ENCODE measurements around the gene DCTD. TPM values are rescaled to one million over a fixed set of nuclear protein-coding genes. Genes with fewer than 3 reads are reported as not detected.

The DCTD gene
- total and polyA plus RNA-seq, 2 experiments from 2014 or later: 39.3 to 40.3 TPM

DNA sequence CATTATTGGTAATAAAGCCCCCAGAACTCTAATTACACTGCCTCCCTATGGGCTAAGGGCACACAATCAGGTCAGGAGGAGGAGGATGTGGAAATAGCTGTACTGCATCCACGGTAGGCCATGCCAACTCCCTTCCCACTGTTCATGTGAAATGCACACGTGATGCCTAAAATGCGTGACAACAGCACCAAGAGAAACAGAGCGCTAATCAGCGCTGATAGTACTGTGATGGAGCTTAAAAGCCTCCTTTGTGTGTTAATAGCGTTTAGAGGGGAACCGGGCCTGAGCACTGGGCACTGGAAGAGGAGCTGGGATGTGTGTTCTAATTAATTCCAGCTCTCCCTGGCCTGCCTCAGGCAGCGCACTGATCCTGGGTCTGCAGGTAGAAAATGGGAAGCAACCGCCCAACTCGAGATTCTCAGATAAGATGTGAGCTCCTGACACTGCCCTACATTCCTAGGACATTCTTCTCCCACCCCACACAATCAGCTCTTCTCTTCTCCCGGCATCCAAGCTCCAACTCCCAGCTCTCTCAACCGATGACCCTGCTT is 12.9 kb downstream of the DCTD start:
- no peaks in the 10 kb centered on the region for H3K9me3 Mint-ChIP-seq
- H3K27me3 Mint-ChIP-seq (ENCODE audit: insufficient read depth, low read depth, poor library complexity): peaks cover 9% of the 10 kb centered on the region
- DNase-seq (ENCODE audit: low spot score): peak; percentile 30
- Histone ChIP-seq H3K36me3 (ENCODE audit: insufficient read depth) (0 out of 2 replicates have a peak, but pooled peaks cover 8% of the 10 kb centered on the region), H3K4me1 (ENCODE audit: insufficient read depth) (no peaks in the 10 kb centered on the region), H4K20me1 (replicated peaks; ENCODE audit: insufficient read depth) (peaks cover 2% of the 10 kb centered on the region; the same call in 1 of the 2 replicates), H3K9me2 (ENCODE audit: insufficient read depth) (no peaks in the 10 kb centered on the region), H3K27me3 (ENCODE audit: insufficient read depth) (no peaks in the 10 kb centered on the region), H2AFZ (no peak overlapping the region), H3F3A (replicated peaks; ENCODE audit: low read depth) (no peaks in the 10 kb centered on the region), H3K4me3 (no peak overlapping the region), H3K27ac (ENCODE audit: low read depth) (no peak overlapping the region), H3K79me2 (replicated peaks; ENCODE audit: insufficient read depth) (no peaks in the 10 kb centered on the region), H3K4me2 (no peak overlapping the region)
- peaks cover 20% of the 10 kb centered on the region for H3K36me3 Mint-ChIP-seq (ENCODE audit: low read depth)
- H3K27ac Mint-ChIP-seq: peak overlapping the region; percentile 65
- peaks cover 6% of the 10 kb centered on the region; the same call in 2 of the 3 replicates for H3K4me1 Mint-ChIP-seq
- no peak for TF ChIP-seq CREB1 (CRISPR knock-in tag; IDR thresholded peaks at IDR 0.05; ENCODE audit: low read depth)
- TF ChIP-seq ZNF331 (CRISPR knock-in tag; IDR thresholded peaks at IDR 0.05; ENCODE audit: low read depth): no peak
- TF ChIP-seq ZNF114 (CRISPR knock-in tag; IDR thresholded peaks at IDR 0.05): no peak
- TF ChIP-seq NANOG (IDR thresholded peaks at IDR 0.05; ENCODE audit: borderline replicate concordance): no peak
- no peak for TF ChIP-seq STAT1 (IDR thresholded peaks at IDR 0.05; ENCODE audit: unreplicated experiment)
- TF ChIP-seq, protein P1, sequence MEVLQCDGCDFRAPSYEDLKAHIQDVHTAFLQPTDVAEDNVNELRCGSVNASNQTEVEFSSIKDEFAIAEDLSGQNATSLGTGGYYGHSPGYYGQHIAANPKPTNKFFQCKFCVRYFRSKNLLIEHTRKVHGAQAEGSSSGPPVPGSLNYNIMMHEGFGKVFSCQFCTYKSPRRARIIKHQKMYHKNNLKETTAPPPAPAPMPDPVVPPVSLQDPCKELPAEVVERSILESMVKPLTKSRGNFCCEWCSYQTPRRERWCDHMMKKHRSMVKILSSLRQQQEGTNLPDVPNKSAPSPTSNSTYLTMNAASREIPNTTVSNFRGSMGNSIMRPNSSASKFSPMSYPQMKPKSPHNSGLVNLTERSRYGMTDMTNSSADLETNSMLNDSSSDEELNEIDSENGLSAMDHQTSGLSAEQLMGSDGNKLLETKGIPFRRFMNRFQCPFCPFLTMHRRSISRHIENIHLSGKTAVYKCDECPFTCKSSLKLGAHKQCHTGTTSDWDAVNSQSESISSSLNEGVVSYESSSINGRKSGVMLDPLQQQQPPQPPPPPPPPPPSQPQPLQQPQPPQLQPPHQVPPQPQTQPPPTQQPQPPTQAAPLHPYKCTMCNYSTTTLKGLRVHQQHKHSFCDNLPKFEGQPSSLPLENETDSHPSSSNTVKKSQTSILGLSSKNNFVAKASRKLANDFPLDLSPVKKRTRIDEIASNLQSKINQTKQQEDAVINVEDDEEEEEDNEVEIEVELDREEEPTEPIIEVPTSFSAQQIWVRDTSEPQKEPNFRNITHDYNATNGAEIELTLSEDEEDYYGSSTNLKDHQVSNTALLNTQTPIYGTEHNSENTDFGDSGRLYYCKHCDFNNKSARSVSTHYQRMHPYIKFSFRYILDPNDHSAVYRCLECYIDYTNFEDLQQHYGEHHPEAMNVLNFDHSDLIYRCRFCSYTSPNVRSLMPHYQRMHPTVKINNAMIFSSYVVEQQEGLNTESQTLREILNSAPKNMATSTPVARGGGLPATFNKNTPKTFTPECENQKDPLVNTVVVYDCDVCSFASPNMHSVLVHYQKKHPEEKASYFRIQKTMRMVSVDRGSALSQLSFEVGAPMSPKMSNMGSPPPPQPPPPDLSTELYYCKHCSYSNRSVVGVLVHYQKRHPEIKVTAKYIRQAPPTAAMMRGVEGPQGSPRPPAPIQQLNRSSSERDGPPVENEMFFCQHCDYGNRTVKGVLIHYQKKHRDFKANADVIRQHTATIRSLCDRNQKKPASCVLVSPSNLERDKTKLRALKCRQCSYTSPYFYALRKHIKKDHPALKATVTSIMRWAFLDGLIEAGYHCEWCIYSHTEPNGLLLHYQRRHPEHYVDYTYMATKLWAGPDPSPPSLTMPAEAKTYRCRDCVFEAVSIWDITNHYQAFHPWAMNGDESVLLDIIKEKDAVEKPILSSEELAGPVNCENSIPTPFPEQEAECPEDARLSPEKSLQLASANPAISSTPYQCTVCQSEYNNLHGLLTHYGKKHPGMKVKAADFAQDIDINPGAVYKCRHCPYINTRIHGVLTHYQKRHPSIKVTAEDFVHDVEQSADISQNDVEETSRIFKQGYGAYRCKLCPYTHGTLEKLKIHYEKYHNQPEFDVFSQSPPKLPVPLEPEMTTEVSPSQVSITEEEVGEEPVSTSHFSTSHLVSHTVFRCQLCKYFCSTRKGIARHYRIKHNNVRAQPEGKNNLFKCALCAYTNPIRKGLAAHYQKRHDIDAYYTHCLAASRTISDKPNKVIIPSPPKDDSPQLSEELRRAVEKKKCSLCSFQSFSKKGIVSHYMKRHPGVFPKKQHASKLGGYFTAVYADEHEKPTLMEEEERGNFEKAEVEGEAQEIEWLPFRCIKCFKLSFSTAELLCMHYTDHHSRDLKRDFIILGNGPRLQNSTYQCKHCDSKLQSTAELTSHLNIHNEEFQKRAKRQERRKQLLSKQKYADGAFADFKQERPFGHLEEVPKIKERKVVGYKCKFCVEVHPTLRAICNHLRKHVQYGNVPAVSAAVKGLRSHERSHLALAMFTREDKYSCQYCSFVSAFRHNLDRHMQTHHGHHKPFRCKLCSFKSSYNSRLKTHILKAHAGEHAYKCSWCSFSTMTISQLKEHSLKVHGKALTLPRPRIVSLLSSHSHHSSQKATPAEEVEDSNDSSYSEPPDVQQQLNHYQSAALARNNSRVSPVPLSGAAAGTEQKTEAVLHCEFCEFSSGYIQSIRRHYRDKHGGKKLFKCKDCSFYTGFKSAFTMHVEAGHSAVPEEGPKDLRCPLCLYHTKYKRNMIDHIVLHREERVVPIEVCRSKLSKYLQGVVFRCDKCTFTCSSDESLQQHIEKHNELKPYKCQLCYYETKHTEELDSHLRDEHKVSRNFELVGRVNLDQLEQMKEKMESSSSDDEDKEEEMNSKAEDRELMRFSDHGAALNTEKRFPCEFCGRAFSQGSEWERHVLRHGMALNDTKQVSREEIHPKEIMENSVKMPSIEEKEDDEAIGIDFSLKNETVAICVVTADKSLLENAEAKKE (CRISPR knock-in tag; IDR thresholded peaks at IDR 0.05): no peak
- TF ChIP-seq, protein P2, sequence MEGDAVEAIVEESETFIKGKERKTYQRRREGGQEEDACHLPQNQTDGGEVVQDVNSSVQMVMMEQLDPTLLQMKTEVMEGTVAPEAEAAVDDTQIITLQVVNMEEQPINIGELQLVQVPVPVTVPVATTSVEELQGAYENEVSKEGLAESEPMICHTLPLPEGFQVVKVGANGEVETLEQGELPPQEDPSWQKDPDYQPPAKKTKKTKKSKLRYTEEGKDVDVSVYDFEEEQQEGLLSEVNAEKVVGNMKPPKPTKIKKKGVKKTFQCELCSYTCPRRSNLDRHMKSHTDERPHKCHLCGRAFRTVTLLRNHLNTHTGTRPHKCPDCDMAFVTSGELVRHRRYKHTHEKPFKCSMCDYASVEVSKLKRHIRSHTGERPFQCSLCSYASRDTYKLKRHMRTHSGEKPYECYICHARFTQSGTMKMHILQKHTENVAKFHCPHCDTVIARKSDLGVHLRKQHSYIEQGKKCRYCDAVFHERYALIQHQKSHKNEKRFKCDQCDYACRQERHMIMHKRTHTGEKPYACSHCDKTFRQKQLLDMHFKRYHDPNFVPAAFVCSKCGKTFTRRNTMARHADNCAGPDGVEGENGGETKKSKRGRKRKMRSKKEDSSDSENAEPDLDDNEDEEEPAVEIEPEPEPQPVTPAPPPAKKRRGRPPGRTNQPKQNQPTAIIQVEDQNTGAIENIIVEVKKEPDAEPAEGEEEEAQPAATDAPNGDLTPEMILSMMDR (conservative IDR thresholded peaks at IDR 0.05; ENCODE audit: low read depth in 2 of 2): no peak
- TF ChIP-seq, protein P3, sequence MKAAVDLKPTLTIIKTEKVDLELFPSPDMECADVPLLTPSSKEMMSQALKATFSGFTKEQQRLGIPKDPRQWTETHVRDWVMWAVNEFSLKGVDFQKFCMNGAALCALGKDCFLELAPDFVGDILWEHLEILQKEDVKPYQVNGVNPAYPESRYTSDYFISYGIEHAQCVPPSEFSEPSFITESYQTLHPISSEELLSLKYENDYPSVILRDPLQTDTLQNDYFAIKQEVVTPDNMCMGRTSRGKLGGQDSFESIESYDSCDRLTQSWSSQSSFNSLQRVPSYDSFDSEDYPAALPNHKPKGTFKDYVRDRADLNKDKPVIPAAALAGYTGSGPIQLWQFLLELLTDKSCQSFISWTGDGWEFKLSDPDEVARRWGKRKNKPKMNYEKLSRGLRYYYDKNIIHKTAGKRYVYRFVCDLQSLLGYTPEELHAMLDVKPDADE (IDR thresholded peaks at IDR 0.05): no peak
- TF ChIP-seq EZH2phosphoT487 (IDR thresholded peaks at IDR 0.05; ENCODE audit: unreplicated experiment): no peak
- TF ChIP-seq JUNB (IDR thresholded peaks at IDR 0.05; ENCODE audit: unreplicated experiment): no peak
- no peak for TF ChIP-seq EZH2 (IDR thresholded peaks at IDR 0.05; ENCODE audit: low read depth, unreplicated experiment)
- TF ChIP-seq POLR2AphosphoS5 (IDR thresholded peaks at IDR 0.05; ENCODE audit: low read depth): no peak
- TF ChIP-seq, protein P4, sequence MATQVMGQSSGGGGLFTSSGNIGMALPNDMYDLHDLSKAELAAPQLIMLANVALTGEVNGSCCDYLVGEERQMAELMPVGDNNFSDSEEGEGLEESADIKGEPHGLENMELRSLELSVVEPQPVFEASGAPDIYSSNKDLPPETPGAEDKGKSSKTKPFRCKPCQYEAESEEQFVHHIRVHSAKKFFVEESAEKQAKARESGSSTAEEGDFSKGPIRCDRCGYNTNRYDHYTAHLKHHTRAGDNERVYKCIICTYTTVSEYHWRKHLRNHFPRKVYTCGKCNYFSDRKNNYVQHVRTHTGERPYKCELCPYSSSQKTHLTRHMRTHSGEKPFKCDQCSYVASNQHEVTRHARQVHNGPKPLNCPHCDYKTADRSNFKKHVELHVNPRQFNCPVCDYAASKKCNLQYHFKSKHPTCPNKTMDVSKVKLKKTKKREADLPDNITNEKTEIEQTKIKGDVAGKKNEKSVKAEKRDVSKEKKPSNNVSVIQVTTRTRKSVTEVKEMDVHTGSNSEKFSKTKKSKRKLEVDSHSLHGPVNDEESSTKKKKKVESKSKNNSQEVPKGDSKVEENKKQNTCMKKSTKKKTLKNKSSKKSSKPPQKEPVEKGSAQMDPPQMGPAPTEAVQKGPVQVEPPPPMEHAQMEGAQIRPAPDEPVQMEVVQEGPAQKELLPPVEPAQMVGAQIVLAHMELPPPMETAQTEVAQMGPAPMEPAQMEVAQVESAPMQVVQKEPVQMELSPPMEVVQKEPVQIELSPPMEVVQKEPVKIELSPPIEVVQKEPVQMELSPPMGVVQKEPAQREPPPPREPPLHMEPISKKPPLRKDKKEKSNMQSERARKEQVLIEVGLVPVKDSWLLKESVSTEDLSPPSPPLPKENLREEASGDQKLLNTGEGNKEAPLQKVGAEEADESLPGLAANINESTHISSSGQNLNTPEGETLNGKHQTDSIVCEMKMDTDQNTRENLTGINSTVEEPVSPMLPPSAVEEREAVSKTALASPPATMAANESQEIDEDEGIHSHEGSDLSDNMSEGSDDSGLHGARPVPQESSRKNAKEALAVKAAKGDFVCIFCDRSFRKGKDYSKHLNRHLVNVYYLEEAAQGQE (IDR thresholded peaks at IDR 0.05; ENCODE audit: unreplicated experiment): no peak
- peak; percentile 36 for ATAC-seq
- H3K4me3 Mint-ChIP-seq: no peak overlapping the region
